Right ventricle myocardium superior (tissue), 1 donor: ENCODE measurements around the gene AKT3. TPM values are rescaled to one million over a fixed set of nuclear protein-coding genes. Genes with fewer than 3 reads are reported as not detected.

Source experiments
- ATAC-seq: fragments of 200-7000 bp; cut with Tn5 transposase; one replicate; pipeline ENCODE4 v1.9.1; 2020; ENCODE audit warnings: mild to moderate bottlenecking; ENCODE audit not compliant: poor library complexity
- DNase-seq: peaks from one replicate; pipeline ENCODE4 v3.0.0-alpha.2; 2020
- intact Hi-C: fragments of 100-400 bp; cut with DNase I; formaldehyde crosslinking; loops from one replicate; pipeline ENCODE4 v1.11.2; 2022
- total RNA-seq: library from RNA; stranded (reverse); fragmentation: NEBNext Ultra II Directional; extraction: Animal tissue kit (Norgen Biotek cat#: 25700); gene quantifications from one replicate; pipeline ENCODE4 v1.2.1, GENCODE V29; 2021
- donor health status: DM: no; HTN: yes; CAD: no; lungs with severe emphysema.

Gene AKT3
- total RNA-seq, 1 donor from 2014 or later, result 20.6 TPM

GRCh38 chr1:243508303-243508713 is 341.7 kb downstream of the AKT3 start:
- DNase-seq (no peak), ATAC-seq (no peak)
- intact Hi-C loops, result no loop called here

GRCh38 chr1:243507672-243508302 is 342.3 kb downstream of the AKT3 start:
- DNase-seq (no peak), ATAC-seq (no peak)
- intact Hi-C loops, result no loop called here

- DNase-seq, result no peak
- intact Hi-C loops, result no loop called here
- ATAC-seq, result no peak
Observed at GRCh38 chr1:243507001-243507671, 342.9 kb downstream of the AKT3 start.

GRCh38 chr1:243505986-243506689 is 343.9 kb downstream of the AKT3 start:
- intact Hi-C loops, result no loop called here
- peak; percentile 62 for ATAC-seq
- DNase-seq, result no peak

- DNase-seq, result no peak
- intact Hi-C loops, result no loop called here
- no peak for ATAC-seq
Observed at GRCh38 chr1:243503155-243503554, 346.9 kb downstream of the AKT3 start.

GRCh38 chr1:243501002-243501401 is 349.0 kb downstream of the AKT3 start:
- peak; percentile 34 for ATAC-seq

GRCh38 chr1:243500512-243500911 is 349.5 kb downstream of the AKT3 start:
- DNase-seq (no peak), ATAC-seq (no peak)
- intact Hi-C loops, result no loop called here

More at GRCh38 chr1:243501002-243501401, 349.0 kb downstream of the AKT3 start:
- intact Hi-C loops, result no loop called here
- DNase-seq, result no peak

GRCh38 chr1:243499711-243500110 is 350.3 kb downstream of the AKT3 start:
- DNase-seq, result no peak
- intact Hi-C loops, result no loop called here
- ATAC-seq, result no peak

- no peak for ATAC-seq
- intact Hi-C loops, result no loop called here
- DNase-seq, result no peak
Observed at GRCh38 chr1:243499248-243499647, 350.8 kb downstream of the AKT3 start.

GRCh38 chr1:243497939-243498681 is 351.9 kb downstream of the AKT3 start:
- no peak for ATAC-seq

GRCh38 chr1:243496806-243497205 is 353.2 kb downstream of the AKT3 start:
- intact Hi-C loops, result no loop called here
- no peak for ATAC-seq

More at GRCh38 chr1:243497939-243498681, 351.9 kb downstream of the AKT3 start:
- intact Hi-C loops, result no loop called here
- no peak for DNase-seq

GRCh38 chr1:243496187-243496646 is 353.8 kb downstream of the AKT3 start:
- ATAC-seq (peak; percentile 57), DNase-seq (peak; percentile 72)
- intact Hi-C loops, result no loop called here

More at GRCh38 chr1:243496806-243497205, 353.2 kb downstream of the AKT3 start:
- DNase-seq, result no peak

GRCh38 chr1:243495442-243496186 is 354.4 kb downstream of the AKT3 start:
- DNase-seq (no peak), ATAC-seq (peak; percentile 79)
- intact Hi-C loops, result no loop called here

- DNase-seq, result no peak
- intact Hi-C loops, result no loop called here
- ATAC-seq, result no peak
Observed at GRCh38 chr1:243494741-243495431, 355.2 kb downstream of the AKT3 start.

GRCh38 chr1:243493156-243494129 is 356.6 kb downstream of the AKT3 start:
- ATAC-seq (no peak), DNase-seq (no peak)
- intact Hi-C loops, result no loop called here

- ATAC-seq, result no peak
- no peak for DNase-seq
- intact Hi-C loops, result no loop called here
Observed at GRCh38 chr1:243490748-243491686, 359.0 kb downstream of the AKT3 start.
